ENCODE results near the gene CARS1. TPM values are rescaled to one million over a fixed set of nuclear protein-coding genes. Genes with fewer than 3 reads are reported as not detected.

CARS1 gene
- total RNA-seq, 6 experiments from 2014 or later, result 51.2 to 64.3 (median 56.1) TPM

DNA sequence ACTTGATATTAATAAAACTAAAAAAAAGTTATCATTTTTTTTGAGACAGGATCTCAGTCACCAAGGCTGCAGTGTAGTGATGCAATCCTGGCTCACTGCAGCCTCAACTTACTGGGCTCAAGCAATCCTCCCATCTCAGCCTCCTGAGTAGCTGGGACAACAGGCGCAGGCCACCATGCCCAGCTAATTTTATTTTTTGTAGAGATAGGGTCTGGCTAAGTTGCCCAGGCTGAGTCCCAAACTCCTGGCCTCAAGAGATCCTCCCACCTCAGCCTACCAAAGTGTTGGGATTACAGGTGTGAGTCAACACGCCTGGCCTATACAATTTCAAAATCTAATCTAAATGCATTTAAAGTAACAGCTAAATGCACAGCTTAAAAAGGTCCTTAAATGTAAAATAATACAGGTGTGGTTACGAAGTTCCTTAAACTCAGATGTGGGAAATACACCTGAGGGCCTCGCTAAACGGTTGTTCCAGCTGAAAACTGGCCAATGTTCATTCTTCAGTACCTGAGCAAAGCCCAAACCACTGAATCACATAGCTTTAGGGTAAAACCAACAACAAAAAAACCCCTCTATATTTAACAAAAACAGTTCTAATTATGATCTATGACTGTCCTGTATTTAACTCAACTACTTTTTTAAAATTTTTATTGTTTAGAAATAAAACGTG, 76.9 kb downstream of the CARS1 start:
- Mint-ChIP-seq H3K36me3 (ENCODE audit: low read depth) (peaks cover 8% of the 10 kb centered on the region; the same call in 1 of the 2 replicates), H3K9me3 (no peaks in the 10 kb centered on the region), H3K27me3 (ENCODE audit: insufficient read depth) (no peaks in the 10 kb centered on the region), H3K27ac (no peak overlapping the region), H3K4me3 (no peak overlapping the region), H3K4me1 (ENCODE audit: low read depth) (peaks cover 10% of the 10 kb centered on the region)
- TF ChIP-seq, protein P1, sequence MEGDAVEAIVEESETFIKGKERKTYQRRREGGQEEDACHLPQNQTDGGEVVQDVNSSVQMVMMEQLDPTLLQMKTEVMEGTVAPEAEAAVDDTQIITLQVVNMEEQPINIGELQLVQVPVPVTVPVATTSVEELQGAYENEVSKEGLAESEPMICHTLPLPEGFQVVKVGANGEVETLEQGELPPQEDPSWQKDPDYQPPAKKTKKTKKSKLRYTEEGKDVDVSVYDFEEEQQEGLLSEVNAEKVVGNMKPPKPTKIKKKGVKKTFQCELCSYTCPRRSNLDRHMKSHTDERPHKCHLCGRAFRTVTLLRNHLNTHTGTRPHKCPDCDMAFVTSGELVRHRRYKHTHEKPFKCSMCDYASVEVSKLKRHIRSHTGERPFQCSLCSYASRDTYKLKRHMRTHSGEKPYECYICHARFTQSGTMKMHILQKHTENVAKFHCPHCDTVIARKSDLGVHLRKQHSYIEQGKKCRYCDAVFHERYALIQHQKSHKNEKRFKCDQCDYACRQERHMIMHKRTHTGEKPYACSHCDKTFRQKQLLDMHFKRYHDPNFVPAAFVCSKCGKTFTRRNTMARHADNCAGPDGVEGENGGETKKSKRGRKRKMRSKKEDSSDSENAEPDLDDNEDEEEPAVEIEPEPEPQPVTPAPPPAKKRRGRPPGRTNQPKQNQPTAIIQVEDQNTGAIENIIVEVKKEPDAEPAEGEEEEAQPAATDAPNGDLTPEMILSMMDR (IDR thresholded peaks at IDR 0.05), result no peak
- DNase-seq, result no peak

DNA sequence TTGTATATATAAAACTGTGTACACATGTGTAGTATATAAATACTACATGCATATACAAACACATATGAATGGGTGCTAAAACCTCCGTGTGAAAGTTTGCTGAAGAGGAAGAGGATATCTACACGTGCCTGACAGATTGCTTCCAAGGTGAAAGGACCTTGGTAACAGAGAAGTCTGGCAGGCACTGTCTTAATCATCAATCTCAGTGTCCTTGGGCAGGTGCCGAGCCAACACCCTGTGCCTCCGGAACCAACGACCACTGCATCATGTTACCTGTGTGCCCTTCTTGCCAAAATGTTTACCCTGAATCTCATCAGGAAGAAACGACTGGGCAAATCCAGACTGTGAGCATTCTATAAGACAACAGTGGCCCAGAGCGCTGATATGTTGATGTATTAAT, 80.1 kb downstream of the CARS1 start:
- Mint-ChIP-seq H3K27me3 (ENCODE audit: insufficient read depth) (no peaks in the 10 kb centered on the region), H3K9me3 (no peaks in the 10 kb centered on the region), H3K36me3 (ENCODE audit: low read depth) (peaks cover 16% of the 10 kb centered on the region), H3K27ac (no peak overlapping the region), H3K4me3 (no peak overlapping the region), H3K4me1 (ENCODE audit: low read depth) (peaks cover 12% of the 10 kb centered on the region)
- TF ChIP-seq, protein P1 (IDR thresholded peaks at IDR 0.05), result no peak
- DNase-seq, result no peak

DNA sequence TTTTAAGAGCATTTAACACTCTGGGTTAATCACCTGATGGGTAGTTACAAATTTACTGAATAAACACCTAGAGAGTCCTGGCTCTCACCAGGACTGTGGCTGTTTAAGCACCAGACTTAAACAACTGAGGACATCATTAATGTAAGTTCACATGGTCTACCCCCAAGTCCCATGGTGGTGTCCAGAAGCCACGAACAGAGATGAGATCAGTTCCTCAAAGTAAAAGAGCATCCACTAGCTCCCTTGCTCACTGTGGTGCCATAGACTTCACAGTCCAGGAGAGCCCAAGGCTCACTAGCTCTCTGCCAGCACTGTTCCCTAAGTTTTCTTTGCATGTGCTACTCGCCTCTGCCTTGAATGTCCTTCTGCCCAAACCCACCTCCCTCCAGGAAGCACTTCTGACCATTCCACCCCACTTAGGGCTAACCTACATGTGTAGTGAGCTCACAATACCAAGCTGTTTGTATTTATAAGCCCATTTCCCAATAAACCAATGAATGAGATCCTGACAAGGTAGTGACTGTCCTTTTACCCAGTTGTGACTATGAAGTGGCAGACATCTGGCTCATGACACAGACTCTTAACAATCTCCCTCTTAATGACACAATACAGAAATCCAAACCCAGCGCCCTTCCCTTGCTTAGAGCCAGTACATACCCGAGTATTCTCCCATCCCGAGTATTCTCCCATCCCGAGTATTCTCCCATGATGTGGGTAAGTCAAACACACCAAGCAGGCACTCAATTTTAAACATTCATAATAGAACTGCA, 80.7 kb downstream of the CARS1 start:
- Mint-ChIP-seq H3K27me3 (ENCODE audit: insufficient read depth) (no peaks in the 10 kb centered on the region), H3K27ac (no peak overlapping the region), H3K4me3 (no peak overlapping the region), H3K9me3 (no peaks in the 10 kb centered on the region), H3K4me1 (ENCODE audit: low read depth) (peaks cover 6% of the 10 kb centered on the region), H3K36me3 (ENCODE audit: low read depth) (peaks cover 16% of the 10 kb centered on the region)
- TF ChIP-seq, protein P1 (IDR thresholded peaks at IDR 0.05), result no peak
- DNase-seq, result no peak

DNA sequence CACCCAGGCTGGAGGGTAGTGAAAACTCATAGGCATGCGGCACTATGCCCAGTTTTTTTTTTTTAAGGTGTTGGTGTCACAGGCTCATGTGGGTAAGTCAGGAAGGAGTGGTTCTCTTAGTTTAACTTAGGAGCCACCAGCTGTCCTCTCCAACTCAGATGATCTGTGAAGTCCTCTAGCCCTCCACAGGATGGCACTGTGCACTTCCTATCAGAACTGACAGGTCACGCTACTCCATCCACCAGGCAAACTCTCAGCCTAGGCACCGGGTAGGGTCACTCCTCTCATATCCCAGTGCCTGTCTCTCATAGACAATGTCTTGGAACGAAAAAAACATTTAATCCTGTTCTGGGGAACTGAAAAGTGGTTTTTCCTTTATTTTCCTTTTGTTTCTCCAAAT, 81.6 kb downstream of the CARS1 start:
- TF ChIP-seq, protein P1 (IDR thresholded peaks at IDR 0.05), result peak; percentile 69
- H3K27ac Mint-ChIP-seq, result peak overlapping the region; percentile 10; the same call in 1 of the 2 replicates
- no peak overlapping the region for H3K4me3 Mint-ChIP-seq
- DNase-seq, result peak; percentile 13
- no peaks in the 10 kb centered on the region for H3K27me3 Mint-ChIP-seq (ENCODE audit: insufficient read depth)
- H3K36me3 Mint-ChIP-seq (ENCODE audit: low read depth), result peaks cover 16% of the 10 kb centered on the region
- H3K9me3 Mint-ChIP-seq, result no peaks in the 10 kb centered on the region
- peaks cover 6% of the 10 kb centered on the region for H3K4me1 Mint-ChIP-seq (ENCODE audit: low read depth)

DNA sequence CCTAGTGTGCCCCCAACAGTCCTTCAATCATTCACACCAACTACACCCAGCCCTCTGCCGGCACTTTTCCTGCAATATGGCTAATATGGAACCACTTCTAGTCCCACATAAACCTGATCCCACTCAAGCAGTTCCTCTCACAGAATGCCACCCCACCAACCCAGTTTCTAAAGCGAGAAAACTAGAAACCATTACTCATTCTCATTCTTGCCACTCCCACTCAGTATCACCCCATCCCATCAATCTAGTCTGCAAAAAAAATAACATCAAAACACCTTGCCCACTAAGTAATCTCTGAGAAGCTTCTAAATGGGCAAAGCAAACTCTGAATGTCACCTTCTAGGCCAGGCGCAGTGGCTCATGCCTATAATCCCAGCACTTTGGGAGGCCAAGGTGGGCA, 83.0 kb downstream of the CARS1 start:
- no peaks in the 10 kb centered on the region for H3K9me3 Mint-ChIP-seq
- H3K27me3 Mint-ChIP-seq (ENCODE audit: insufficient read depth), result peaks cover 2% of the 10 kb centered on the region; the same call in 1 of the 2 replicates
- DNase-seq, result no peak
- peaks cover 6% of the 10 kb centered on the region for H3K4me1 Mint-ChIP-seq (ENCODE audit: low read depth)
- peaks cover 27% of the 10 kb centered on the region for H3K36me3 Mint-ChIP-seq (ENCODE audit: low read depth)
- no peak overlapping the region for H3K4me3 Mint-ChIP-seq
- no peak overlapping the region for H3K27ac Mint-ChIP-seq
- TF ChIP-seq, protein P1 (IDR thresholded peaks at IDR 0.05), result no peak
